ENCODE results near the gene ADGRB2.

The ADGRB2 gene

DNA sequence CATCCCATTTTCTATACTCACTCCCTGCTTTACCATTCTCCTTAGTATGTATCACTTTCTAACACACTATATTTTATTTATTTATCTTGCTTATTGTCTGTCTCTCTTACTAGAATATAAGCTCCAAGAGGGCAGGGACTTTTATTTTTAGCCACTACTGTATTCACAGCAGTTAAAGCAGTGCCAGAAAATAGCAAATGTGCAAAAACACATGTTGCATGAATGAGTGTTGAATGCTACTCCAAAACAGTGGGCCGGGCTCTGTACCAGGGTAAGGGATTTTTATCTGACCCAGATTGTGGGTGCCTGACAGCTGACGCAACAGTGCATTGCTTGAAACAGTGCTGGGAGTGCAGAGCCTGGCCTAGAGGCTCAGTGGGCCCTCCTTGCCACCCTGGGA, 85.0 kb downstream of the ADGRB2 start:
- DNase-seq (ENCODE audit: low read depth in 3 of 3): no peak

DNA sequence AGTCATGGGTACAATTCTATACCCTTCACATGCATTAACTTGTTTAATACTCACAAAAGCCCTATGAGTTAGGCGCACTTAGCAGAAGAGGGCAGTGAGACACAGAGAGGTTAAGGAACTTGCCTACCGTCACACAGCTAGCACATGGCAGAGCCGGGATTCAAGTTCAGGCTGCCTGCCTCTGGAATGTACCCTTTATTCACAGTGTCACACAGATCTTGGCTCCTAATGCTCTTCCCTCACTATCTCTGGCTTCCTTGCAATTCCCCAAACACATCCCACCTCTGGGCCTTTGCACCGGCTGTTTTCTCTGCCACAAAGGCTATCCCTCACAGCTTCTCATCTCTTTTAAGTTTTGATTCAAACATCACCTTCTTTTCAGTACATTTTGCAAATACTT, 85.5 kb downstream of the ADGRB2 start:
- DNase-seq (ENCODE audit: low read depth in 3 of 3): no peak

DNA sequence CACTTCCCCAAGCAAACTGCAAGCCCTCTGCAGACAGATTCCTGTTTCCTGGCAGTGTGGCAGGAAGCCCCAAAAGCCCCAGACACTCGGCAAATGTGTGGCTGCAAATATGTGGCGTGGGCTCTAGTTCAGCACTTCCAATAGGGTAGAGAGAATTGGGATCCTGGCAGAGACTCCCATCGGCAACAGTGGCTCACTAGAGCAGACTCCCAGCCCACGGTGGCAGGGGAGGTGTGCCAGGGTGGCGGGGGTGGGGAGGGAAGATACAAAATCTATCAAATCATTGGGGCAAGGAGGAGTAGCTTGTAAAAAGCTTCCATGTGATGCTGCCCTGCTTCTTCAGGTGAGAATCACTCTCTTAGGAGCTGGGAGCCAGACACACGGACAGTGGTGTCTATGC, 86.2 kb downstream of the ADGRB2 start:
- no peak for DNase-seq (ENCODE audit: low read depth in 3 of 3)

DNA sequence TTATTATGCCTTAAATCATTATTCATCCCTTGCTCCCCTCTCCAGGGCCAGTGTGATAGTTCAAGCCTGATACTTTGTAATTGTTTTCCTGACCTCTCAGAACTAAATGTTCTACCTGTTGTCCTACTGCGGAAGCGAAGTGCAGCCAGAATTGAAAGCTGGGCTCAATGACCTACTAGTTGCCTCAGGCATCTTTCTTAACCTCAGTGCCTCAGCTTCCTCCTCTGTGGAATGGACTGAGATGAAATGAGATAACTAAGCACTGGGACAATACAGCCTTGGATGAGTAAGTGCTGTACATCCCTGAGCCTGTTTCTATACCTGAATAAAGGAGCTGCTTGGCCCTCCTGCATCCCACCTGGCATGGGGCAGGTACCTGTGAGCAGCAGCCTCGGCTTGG, 86.7 kb downstream of the ADGRB2 start:
- no peak for DNase-seq (ENCODE audit: low read depth in 3 of 3)

All from stimulated activated CD4-positive, alpha-beta T cell treated with anti-CD3 and anti-CD28 coated beads, TNF-alpha, amount 100 ng/mL, for 4 hours (primary cell).